NB4 (cell line): ENCODE measurements around the gene BCAS3.

Experiments
- DNase-seq: peaks from one replicate; pipeline ENCODE4 v3.0.0; 2010; ENCODE audit warnings: low read depth
- H3K4me3 ChIP-seq: one replicate; pipeline ENCODE4 v1.5.1; 2011; ENCODE audit warnings: mild to moderate bottlenecking, low read depth, low read length, moderate library complexity
- CTCF ChIP-seq: IDR thresholded peaks from one replicate; pipeline ENCODE4 v1.5.1; 2012; ENCODE audit warnings: low read depth, low read length
- MAX ChIP-seq: IDR thresholded peaks from 2 replicates; pipeline ENCODE4 v1.6.1; 2011; ENCODE audit warnings: low read depth, low read length
- MYC ChIP-seq: IDR thresholded peaks from 2 replicates; pipeline ENCODE4 v1.6.1; 2011; ENCODE audit warnings: low read depth, low read length
- POLR2A ChIP-seq: IDR thresholded peaks from 2 replicates; pipeline ENCODE4 v1.6.1; 2011; ENCODE audit warnings: mild to moderate bottlenecking; ENCODE audit not compliant: insufficient read length; ENCODE audit errors: extremely low read depth

Gene BCAS3

GRCh38 chr17:61299517-61300513 is 622.2 kb downstream of the BCAS3 start:
- TF ChIP-seq CTCF (no peak), MAX (no peak), MYC (no peak), POLR2A (no peak)
- no peak for DNase-seq
- no peak overlapping the region for H3K4me3 ChIP-seq

- TF ChIP-seq CTCF = no peak
- no peak for TF ChIP-seq MAX
- no peak for TF ChIP-seq MYC
- TF ChIP-seq POLR2A = no peak
- no peak overlapping the region for H3K4me3 ChIP-seq
- no peak for DNase-seq
Observed at GRCh38 chr17:61302953-61303816, 625.5 kb downstream of the BCAS3 start.

GRCh38 chr17:61303817-61304096 is 626.1 kb downstream of the BCAS3 start:
- no peak overlapping the region for H3K4me3 ChIP-seq
- no peak for DNase-seq
- TF ChIP-seq MAX (no peak), MYC (no peak), POLR2A (no peak), CTCF (no peak)

- no peak overlapping the region for H3K4me3 ChIP-seq
- no peak for TF ChIP-seq MAX
- no peak for TF ChIP-seq MYC
- TF ChIP-seq CTCF = no peak
- no peak for TF ChIP-seq POLR2A
- DNase-seq = no peak
Observed at GRCh38 chr17:61305024-61305423, 627.4 kb downstream of the BCAS3 start.

- H3K4me3 ChIP-seq = no peak overlapping the region
- no peak for DNase-seq
- TF ChIP-seq MYC (no peak), POLR2A (no peak), MAX (no peak), CTCF (no peak)
Observed at GRCh38 chr17:61306003-61306402, 628.4 kb downstream of the BCAS3 start.
